GM19328 (cell line): Measurements from ENCODE around the gene KIAA1328.
"Not testable (repeated sequence)": the region's sequence is repeated elsewhere in the genome, so short reads cannot be mapped to it uniquely, and the experiment has no call there.

Experiments used
- ATAC-seq: cut with Tn5 transposase; IDR thresholded peaks from one replicate; pipeline ENCODE4 v1.9.1; 2021; ENCODE audit warnings: mild to moderate bottlenecking, moderate library complexity; ENCODE audit not compliant: unreplicated experiment

The KIAA1328 gene

DNA sequence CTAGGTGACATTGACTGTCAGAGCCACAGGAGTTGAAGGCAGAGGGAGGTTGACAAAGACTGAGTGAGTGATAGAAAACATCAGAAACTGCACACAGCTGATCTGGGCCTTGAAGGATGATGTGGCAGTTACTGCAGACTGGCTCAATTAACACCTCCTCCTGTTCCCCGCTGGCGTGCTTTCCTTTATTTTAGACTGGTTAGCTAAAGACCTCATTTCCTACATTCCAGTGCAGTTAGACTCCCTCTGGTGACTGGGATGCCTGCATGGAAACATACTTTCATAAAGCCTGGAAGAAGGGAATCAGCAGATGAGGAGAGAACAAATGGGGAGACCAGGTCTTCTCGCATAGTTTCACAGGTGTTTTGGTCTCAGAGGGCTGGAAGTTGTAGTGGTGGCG, 7.2 kb upstream of the KIAA1328 start:
- no peak for ATAC-seq

DNA sequence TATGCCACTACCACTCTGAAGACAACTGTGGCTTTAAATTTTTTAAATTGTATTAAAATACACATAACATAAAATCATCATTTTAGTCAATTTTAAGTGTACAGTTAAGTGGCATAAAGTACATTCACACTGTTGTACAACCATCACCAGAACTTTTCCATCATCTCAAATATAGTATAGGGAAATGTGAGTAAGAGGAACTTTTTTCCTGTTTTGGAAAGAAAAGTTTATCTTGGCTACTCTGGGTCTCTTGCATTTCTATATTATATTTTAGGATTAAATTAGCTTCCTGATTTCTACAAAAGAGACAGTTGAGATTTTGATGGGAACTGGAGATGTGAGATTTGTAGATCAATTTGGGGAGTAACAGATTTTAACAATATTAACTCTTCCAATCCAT, 3.4 kb upstream of the KIAA1328 start:
- no peak for ATAC-seq

DNA sequence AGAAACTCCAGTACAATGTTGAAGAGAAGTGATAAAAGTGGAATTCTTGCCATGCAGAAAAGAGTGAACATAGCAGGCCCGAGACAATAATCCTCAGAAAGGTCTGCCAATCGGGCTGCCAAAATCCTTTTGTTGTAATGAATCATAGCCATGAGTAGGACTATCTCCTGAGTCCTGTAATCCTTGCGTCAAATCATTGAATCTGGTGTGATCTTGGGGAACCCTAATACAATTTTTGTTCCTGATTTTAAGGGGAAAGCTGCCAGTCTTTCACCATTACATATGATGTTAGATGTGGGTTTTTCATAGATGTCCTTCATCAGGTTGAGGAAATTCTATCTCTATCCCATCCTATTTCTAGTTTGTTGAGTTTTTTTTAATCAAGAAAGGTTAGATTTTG, 2.4 kb upstream of the KIAA1328 start:
- ATAC-seq: no peak

DNA sequence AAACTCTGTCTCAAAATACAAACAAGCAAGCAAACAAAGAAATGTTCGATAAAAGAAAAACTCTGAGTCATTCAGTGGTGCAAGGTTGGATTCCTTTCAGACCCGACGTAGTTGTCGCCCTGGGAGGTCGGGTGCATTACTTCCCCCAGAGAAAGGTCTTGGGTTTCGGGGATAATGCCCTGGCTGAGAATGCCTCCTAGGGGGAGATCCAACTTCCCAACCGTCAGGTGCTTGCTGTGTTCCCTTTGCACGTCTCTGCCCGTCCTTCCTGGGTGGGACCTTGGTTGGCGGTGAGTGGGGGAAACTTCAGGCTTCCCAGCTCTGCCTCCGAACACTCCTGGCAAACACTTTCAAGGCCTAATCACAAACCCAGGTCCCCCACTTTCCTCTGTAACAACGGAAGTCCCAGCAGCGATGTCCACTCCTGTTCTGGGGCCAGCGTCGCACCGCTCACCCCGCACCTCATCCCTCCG, 734 bp upstream of the KIAA1328 start:
- ATAC-seq: no peak

DNA sequence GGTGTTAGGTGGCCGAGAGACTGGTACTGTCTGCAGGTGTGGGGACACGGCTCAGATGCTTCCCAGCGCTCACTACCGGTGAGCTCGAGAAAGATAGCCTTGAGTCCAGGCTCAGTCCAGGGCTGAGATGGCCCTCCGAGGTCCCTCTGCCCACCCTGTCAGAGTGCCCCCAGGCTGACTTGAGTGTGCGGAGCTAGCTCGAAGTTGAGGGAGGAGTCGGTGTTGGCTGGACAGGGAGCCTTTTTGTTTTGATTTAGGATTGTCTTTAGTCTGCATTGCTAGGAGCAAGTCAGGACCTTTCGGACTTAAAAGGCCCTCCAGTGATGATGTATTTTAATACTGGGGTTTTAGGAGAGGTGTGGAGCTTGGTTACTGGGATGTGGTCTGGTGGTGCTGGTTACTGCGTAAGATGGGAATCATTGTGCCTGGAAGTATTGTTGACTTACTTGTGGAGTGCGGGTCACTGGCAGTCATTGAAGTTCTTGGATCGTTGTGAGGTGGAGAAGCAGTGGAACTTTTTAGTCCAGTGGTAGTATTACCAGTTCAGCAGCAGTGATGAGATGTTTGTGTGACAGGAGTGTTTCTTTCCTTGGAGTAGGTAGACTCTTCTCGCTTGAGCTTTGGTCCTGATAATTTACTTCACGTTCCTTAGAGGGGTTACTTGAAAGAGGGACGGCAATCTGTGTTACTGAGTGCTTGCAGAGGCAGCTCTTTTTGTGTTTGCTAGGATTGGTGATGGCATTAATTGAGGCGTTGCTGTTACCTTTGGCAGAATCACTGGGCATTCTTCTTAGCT, 633 bp downstream of the KIAA1328 start:
- no peak for ATAC-seq

DNA sequence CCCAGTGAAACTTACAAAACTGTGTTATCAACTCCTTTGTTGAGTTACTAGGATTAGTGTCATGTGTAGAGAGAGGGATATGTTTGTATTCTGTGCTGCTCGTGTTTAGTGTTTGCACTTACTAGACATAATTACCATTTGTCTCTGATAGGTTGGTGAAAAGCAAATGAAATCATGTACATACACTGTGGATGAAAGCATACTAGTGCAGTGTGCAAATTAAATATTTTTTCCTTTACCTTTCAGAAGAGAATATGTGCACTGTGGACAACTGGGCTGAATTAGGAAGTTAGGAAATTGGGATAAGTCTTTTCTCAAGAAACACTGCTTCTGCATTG, 1.2 kb downstream of the KIAA1328 start:
- no peak for ATAC-seq

DNA sequence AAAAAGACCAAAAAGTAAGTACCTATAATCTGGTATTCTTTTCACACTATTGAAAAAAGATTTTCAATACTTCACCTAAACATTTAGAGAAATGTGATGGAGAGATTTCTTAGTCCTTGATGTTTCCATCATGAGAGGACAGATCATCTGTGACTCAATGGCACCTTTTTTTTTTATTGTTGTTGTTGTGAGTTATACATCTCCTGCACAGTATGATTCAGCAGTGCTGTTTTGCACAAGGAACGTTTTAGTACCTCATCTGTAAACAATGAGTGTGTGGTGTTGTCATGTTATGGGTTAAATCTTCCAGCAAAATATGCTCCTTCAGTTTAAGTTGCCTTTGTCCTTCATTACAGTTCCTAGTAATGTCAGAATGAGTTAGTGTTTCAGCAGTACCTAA, 2.2 kb downstream of the KIAA1328 start:
- no peak for ATAC-seq

DNA sequence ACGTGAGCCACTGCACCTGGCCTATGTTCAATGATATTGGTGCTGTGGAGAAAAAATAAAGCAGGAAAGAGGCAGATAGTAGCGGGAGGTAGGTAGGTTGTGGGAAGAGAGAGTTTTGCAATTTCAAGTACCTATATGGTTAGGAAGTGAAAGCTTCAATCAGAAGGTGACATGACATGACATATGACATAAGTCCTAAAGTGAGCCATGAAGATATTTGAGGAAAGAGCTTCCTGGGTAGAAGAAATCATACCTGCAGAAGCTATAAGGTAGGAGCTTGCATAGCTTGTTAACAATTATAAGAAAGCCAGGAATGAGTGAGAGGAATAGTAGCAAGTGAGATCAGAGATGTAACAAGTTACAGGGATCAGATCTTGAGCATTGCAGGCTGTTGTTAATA, 4.2 kb downstream of the KIAA1328 start:
- no peak for ATAC-seq

DNA sequence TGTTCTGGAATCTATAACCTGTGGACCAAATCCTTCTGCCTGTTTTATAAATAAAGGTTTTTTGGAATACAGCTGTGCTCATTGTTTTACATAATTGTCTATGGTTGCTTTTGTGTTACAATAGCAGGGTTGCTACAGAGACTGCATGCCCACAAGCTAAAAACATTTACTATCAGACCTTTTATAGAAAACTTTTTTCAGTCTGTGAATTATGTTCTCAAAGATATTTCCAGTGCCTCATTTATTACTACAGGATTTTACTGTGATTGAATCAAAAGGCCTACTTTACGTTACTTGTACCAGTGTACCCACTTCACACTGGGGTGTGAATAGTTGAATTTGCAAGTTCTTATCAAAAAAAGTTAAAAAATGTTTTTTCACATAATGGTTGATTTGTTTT, 7.0 kb downstream of the KIAA1328 start:
- ATAC-seq: no peak

DNA sequence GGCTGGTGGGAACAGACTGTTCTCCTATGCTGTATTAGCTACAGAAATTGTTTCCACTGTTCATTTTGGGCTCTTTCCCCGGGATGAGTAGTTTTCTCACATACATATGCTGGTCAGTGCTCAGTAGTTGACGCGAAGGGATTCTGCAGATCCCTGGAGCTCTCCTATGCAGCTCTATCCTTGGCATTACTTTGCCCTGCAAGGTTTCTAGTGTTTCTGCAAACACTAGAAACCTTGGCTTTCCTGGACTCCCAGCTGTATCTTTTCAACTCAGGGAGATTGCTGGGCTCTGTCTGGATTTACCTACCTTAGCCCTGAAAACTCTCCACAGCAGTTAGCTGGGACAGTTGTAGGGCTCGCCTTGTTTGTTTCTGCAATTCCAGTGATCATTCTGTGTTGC, 10.9 kb downstream of the KIAA1328 start:
- no peak for ATAC-seq

DNA sequence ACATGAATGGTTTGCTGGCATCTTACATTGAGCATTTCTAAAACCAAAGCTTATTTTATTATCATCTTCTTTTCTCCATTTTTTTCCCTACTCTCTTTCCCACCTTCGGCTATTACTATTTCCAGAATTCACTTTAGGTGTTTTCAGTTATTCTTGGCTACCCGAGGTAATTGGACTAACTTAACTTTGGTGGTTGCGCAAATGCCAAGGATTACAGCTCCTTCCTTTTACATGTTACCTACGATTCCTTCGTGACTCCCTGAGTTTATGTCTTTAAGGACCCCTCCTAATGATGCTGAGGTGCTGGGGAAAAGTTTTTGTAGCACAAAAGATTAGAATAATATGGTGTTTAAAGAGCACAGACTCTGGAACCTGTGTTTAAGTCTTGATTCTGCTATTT, 14.3 kb downstream of the KIAA1328 start:
- no peak for ATAC-seq

DNA sequence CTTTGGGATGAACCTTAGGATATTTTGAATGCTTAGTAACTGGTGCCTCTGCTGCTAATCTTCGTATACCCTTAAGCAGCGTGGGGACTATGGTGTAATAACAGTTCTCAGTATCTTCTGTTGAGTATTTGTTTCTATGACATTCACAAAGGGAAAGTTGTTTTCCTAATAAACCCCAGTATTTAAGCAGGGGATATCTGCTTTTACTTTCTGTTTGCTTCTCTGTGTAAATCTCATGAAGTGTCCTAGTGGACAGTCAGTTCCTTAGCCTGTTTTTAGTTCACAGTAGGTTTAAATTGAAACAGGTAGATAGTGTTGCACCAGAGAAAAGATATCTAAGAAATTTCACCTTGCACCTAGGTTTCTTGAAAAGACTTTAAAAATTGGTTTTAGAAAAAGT, 14.9 kb downstream of the KIAA1328 start:
- ATAC-seq: no peak

DNA sequence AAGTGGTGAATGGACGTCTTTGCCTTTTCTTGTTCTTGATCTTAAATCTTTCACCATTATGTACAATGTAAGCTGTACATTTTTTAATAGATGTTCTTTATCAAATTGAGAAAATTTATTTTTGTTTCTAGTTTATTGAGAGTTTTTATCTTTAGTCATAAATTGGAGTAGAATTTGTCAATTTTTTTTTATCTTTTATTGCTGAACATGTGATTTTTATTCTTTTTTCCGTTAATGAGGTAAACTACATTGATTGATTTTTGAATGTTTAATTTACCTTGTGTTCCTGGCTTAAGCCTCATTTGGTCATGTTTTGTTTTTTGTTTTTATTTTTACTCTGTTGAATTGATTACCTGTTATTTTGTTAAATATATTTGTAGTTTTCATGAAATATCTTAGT, 19.7 kb downstream of the KIAA1328 start:
- ATAC-seq: no peak

DNA sequence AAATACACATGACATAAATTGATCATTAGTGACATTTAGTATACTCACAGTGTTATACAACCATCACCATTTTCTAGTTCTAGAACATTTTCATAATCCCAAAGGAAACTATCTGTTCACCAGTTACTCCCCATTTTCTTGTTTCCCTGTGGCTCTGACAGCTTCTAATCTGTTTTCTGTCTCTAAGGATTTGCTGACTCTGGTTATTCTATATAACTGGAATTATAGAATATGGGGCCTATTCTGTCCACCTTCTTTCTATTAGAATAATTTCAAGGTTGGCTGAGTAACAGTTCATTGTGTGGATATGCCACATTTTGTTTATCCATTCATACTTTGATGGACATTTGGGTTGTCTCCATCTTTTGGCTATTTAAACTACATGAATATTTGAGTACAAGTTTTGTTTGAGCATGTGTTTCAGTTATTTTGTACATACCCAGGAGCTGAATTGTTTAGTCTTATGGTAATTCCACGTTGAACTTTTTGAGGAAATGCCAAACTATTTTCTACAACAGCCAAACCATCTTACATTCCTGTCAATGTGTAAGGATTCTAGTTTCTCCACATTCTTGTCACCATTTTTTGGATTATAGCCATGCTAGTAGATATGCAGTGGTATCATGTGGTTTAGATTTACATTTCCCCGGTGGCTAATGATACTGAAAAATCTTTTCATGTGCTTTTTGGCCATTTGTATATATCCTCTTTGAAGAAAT, 20.5 kb downstream of the KIAA1328 start:
- no peak for ATAC-seq

DNA sequence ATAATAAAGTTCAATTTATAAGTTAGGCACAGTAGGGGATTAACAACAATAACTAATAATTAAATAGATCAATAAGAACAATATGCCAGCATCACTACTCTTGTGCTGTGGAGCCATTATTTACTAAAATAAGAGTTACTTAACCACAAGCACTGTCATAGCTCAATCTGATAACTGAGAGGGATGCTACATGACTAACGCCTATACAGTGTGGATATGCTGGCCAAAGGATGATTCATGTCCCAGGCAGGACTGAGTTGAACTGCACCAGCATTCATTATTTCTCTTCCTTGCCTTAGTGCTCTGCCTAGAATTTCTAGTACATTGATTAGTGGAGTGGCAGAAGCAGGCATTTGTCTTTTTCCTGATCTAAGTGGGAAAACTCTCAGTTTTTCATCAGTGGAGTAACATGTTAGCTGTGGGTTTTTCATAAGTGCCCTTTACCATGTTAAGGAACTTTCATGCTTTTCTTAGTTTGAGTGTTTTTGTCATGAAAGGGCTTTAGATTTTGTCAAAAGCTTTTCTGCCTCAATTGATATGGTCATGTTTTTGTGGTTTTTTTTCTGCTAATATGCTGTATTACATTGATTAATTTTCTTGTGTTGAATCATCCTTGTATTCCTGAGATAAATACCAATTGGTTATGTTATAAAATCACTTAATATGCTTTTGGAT, 21.7 kb downstream of the KIAA1328 start:
- ATAC-seq: no peak

DNA sequence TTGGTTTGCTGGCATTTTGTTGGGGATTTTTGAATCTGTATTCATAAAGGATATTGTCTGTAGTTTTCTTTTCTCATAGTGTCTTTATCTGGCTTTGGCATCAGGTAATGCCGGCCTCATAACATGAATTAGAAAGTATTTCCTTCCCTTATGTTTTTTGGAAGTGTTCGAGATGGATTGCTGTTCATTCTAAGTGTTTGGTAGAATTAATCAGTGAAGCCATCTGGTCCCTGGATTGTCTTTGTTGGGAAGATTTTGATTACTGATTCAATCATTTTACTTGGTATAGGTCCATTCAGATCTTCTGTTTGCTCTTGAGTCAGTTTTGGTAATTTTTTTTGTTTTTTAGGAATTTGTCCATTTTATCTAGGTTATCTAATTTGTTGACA, 22.3 kb downstream of the KIAA1328 start:
- ATAC-seq: no peak

DNA sequence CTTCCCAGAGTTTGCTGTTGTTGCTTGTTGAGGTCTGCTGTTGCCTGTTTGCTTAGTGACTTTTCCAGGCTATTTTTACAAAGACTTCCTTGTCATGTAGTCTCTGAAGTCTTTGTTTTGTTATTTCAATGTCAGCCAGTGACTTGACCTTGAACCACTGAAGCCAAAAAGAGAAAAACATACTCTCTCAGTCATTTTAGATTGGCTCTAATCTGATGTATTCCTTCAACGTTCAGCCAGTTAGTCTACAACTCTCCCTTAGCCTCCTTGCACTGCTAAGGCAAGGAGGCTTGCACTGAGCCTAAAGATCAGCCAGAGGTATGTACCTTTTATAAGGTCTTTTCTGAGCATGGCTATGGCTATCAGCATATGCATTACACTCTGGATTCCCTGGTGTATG, 27.9 kb downstream of the KIAA1328 start:
- no peak for ATAC-seq

DNA sequence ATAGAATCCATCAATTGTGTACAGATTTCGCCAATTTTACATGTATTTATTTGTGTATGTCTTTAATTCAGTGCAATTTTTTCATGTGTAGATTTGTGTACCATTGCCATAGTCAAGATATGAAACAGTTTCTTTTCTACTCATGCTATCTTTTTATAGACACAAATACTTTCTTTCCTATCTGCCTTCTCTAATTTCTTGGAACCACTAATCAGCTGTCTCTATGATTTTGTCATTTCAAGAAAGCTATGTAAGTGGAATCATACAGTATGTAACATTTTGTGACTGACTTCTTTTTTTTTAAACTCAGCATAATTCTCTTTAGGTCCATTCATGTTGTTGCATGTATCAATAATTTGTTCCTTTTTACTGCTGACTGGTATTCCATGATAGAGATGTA, 33.3 kb downstream of the KIAA1328 start:
- no peak for ATAC-seq

DNA sequence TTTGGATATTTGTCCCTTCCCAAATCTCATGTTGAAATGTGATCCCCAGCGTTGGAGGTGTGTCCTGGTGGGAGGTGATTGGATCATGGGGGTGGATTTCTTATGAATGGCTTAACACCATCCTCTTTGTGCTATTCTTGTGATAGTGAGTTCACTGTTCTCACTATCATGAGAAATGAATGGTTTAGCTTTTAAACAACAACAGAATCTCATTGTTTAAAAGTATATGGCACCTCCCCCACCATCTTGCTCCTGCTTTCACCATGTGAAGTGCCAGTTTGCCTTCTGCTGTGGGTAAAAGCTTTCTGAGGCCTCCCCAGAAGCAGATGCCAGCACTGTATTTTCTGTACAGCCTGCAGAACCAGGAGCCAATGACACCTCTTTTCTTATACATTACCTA, 38.1 kb downstream of the KIAA1328 start:
- ATAC-seq: no peak

DNA sequence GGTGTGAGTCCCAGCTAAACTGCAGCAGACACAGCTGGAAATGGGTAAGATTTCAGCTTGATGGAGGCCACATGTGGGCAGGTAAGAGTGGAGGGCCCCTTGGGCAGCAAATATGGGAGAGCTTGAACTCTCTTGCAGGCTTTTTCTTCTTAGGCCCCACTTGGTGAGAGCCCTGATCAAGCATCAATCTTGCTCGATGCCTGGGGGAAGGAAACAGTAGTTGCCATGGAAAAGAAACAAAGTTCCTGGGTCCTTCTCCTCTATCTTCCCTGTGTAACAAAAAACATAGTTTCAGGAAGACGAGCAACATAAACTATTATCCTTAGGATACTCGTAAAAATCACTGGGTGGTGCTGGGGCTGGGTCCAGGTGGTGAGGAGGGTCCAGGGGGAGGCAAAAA, 42.9 kb downstream of the KIAA1328 start:
- ATAC-seq: no peak

DNA sequence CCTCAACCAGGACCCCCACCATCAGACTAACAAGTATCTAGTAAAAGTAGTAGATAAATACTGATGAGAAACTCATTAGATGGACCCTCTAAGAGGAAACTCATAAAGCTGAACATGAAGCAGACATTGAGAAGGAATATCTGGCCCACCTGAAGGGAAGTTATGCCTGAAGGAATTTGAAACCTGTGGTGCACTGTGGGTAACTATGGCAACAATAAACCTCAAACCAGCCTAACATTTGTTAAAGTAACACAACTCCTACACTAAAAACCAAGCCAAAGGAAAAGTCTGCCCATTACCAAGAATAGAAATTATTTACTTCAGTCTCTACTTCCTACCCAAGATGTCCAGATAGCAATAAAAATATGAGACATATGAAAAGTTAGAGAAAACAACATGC, 43.4 kb downstream of the KIAA1328 start:
- ATAC-seq: no peak

DNA sequence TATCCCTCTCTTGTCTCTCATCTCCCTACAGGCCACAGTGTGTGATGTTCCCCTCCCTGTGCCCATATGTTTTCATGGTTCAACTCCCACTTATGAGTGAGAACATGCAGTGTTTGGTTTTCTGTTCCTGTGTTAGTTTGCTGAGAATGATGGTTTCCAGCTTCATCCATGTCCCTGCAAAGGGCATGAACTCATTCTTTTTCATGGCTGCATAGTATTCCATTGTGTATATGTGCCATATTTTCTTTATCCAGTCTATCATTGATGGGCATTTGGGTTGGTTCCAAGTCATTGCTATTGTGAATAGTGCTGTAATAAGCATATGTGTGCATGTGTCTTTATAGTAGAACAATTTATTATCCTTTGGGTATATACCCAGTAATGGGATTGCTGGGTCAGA, 44.9 kb downstream of the KIAA1328 start:
- ATAC-seq: not testable (repeated sequence)
